ENCODE measurements around the gene FBXO30.

DNA sequence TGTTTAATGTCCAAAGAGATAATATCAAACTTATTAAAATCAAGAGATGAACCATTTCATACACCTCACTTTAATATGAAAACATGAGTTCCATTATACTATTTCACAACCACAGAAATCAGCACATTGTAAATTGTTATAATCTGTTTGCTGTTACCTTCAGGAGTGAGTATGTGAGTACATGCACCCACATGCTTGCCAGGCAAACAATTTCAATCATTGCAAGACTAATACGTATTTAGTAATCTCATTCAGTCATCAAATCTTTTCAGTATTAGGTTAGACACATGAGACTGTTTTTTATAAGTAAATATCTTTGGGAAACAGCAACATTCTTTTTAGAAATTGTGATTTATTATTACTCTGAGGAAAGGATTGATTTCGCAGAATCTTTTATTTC, 70.0 kb downstream of the FBXO30 start:
- TF ChIP-seq ZNF768 (tag by site-specific recombination; IDR thresholded peaks at IDR 0.05) (no peak), ZNF426 (tag by site-specific recombination; IDR thresholded peaks at IDR 0.05) (no peak), ZBTB7A (tag by site-specific recombination; IDR thresholded peaks at IDR 0.05; ENCODE audit: low read depth) (no peak), ZNF146 (tag by site-specific recombination; IDR thresholded peaks at IDR 0.05) (no peak), ZNF121 (tag by site-specific recombination; IDR thresholded peaks at IDR 0.05) (no peak), ZNF837 (tag by site-specific recombination; IDR thresholded peaks at IDR 0.05) (no peak), ZFP69B (tag by site-specific recombination; IDR thresholded peaks at IDR 0.05) (no peak), ZNF10 (tag by site-specific recombination; IDR thresholded peaks at IDR 0.05) (no peak)
- TF ChIP-seq, protein P1, sequence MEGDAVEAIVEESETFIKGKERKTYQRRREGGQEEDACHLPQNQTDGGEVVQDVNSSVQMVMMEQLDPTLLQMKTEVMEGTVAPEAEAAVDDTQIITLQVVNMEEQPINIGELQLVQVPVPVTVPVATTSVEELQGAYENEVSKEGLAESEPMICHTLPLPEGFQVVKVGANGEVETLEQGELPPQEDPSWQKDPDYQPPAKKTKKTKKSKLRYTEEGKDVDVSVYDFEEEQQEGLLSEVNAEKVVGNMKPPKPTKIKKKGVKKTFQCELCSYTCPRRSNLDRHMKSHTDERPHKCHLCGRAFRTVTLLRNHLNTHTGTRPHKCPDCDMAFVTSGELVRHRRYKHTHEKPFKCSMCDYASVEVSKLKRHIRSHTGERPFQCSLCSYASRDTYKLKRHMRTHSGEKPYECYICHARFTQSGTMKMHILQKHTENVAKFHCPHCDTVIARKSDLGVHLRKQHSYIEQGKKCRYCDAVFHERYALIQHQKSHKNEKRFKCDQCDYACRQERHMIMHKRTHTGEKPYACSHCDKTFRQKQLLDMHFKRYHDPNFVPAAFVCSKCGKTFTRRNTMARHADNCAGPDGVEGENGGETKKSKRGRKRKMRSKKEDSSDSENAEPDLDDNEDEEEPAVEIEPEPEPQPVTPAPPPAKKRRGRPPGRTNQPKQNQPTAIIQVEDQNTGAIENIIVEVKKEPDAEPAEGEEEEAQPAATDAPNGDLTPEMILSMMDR (tag by site-specific recombination; IDR thresholded peaks at IDR 0.05): no peak

Data from HEK293 (cell line).